Kidney glomerular epithelial cell (primary cell): ENCODE data around the gene GRN.
"Not testable (repeated sequence)": the region's sequence is repeated elsewhere in the genome, so short reads cannot be mapped to it uniquely, and the experiment has no call there.

Experiments
- DNase-seq: peaks from one replicate; lab custom pipeline; 2025; lab: John Stamatoyannopoulos, UW

The GRN gene

GRCh38 chr17:44361292-44362260, 16.5 kb downstream of the GRN start:
- no peak for DNase-seq

DNA sequence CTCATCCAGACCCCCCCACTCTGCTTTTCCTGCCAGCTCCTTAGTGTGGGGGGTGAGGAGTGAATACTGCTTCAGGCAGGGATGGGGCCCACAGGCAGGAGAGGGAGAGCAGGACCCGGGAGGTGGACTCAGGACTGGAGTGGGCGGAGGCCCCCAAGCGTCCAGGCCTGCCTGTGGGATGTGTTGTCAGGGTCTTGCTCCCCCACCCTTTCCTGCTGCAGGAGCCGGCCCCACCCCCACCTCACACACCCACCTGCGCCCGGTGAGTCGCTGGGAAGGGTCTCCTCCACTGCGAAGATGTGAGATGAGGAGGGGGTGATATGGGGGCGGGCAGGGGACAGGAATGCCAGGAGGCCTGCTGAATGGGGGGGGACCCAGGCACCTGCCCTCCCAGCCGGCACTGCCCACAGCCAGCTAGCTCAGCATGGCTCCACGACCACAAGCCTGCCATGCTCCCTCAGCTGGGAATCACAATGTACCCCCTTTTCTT, 17.4 kb downstream of the GRN start:
- no peak for DNase-seq

GRCh38 chr17:44362949-44363612, 18.0 kb downstream of the GRN start:
- no peak for DNase-seq

DNA sequence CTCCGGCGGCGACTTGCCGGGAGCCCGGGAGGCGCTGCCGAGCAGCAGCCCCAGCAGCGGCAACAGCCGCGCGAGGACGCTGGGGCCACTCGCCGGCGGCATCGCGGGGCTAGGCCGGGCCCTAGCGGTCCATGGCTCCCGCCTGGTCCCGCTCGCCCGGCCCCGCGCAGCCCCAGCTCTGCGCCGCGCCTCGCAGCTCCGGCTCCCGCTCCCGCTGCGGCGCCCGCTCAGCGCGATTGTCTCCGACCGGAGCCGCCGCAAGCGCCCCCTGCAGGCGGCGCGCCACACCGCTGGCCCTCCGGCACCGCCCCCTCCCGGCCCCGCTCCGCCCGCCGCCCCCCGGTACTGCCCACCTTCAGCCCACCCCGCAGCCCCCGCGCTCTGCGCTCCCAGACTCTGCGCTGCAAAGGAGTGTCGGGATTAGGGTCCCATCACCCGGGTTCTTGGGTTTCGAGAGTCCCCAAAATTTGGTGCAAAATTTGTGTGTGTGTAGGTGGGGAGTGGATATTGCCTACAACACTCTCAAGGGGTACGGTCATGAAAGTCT, 18.6 kb downstream of the GRN start, which contains the start of gene FAM171A2:
Gene FAM171A2, minus strand, starts transcription at position 241 of the 547 bp plus-strand sequence. Its CDS starts 139 bp downstream, at position 102.
- DNase-seq, result peak; percentile 43

GRCh38 chr17:44365051-44365450, 19.9 kb downstream of the GRN start:
- DNase-seq, result not testable (repeated sequence)

- no peak for DNase-seq
These were observed 22.3 kb downstream of the GRN start for GRCh38 chr17:44367231-44367979.

- DNase-seq, result not testable (repeated sequence)
These were observed 23.5 kb downstream of the GRN start for GRCh38 chr17:44368391-44369243.

DNA sequence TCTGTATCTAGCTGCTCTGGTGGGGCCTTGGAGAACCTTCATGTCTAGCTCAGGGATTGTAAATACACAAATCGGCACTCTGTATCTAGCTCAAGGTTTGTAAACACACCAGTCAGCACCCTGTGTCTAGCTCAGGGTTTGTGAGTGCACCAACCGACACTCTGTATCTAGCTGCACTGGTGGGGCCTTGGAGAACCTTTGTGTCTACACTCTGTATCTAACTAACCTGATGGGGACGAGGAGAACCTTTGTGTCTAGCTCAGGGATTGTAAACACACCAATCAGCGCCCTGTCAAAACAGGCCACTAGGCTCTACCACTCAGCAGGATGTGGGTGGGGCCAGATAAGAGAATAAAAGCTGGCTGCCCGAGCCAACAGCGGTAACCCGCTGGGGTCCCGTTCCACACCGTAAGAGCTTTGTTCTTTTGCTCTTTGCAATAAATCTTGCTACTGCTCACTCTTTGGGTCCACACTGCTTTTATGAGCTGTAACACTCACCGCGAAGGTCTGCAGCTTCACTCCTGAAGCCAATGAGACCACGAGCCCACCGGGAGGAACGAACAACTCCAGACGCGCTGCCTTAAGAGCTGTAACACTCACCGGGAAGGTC, 24.4 kb downstream of the GRN start:
- not testable (repeated sequence) for DNase-seq

DNA sequence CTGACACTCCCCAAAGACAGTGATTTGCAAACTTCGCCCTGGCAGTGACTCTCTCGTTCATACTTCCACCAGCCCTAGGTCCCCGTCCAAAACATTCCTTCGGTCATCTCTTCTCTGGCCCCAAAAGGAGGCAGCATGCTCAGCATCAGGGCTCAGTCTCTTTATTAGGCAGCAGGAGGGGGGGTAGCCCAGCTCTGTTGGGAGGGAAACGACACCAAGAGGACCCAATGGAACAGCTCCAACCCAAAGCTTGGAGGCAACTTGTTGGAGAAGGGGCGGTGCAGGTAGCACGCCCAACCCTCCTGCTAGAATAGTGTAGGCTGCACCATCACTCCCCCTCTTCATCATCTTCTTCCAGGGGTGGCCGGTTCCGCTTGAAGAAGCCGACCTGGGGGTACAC, 26.9 kb downstream of the GRN start:
- DNase-seq, result no peak

DNA sequence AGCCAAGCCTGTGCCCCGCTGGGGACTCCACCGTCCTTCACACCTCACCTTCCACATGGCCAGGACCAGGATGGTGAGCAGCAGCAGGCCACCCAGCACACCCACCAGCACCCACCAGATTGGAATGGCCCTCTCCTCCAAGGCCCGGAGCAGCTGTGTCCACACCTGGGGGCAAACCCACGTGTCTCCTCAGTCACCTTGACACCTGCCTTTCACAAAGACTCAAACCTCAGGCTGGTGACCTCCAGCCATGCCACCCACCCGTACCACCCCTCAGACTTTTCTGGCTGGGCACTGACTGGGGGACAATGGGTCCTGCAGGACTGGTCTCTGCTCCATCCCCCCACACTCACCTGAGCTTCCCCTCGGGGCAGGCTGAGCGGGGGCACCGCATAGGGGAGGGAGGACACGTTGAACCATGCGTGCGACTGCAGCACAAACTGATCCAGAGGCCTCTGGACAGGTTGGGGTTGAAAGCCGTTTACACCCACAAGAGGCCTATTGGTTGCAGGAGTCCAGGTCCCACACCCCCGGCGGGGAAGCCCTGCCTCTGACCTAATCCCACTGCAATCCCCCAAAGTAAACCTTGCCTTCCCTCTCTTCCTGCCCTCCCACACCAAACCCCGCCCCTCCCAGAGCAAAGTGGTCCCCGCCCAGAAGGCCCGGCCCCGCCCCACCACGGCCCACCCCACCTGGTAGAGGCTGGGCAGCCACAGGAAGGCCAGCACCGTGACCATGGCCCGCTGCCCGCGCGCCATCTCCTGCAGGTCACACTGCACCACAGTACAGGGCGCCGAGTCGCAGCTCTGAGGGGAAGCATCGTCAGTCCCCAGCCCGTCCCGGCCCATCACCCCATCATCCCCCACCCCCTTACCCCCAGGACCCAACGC, 29.4 kb downstream of the GRN start:
- no peak for DNase-seq

- DNase-seq, result no peak
These were observed 30.3 kb downstream of the GRN start for GRCh38 chr17:44375196-44376017.

DNA sequence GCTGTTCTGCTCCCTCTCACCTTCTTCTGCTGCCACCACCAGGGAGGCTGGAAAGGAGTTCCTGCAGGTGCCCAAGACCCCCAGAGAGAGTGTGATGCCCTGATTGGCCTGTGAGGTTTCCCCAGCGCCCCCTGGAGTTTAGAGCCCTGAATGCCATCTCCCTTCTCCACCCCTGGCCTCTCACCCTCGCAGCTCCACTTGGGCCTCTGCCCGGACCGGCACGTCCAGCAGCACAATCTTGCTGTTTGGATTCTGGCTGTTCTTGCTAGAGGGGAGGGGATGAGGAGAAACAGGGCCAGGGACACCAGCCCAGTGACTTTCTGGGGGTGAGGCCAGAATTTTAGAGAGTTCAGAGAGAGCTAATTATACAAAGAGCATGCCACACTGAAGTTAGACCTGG, 31.0 kb downstream of the GRN start:
- no peak for DNase-seq

- no peak for DNase-seq
These were observed 31.7 kb downstream of the GRN start for GRCh38 chr17:44376779-44377178.

DNA sequence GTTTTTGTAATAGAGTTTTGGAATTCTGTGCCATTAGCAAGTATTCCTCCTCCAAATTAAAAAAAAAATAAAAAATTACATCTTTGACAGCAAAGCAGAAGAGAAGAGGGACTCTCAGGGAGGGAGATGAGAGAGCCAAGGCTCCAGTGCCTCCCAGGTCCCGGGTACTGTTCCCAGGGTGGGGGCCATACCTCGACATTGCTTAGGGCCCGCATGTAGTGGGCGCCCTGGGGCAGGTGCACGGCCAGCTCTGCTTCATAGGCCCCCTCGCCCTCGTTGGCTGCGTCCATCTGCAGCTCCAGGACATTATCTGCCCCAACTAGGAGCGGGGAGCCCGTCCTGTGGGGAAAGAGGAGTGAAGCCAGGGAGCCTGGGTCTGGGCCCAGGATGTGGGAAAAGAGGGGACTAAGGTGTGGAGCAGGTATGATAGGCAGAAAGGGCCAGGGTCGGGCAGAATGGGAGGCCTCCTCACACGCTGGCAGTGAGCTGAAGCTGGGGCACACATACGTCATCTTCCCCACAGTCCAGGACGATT, 33.1 kb downstream of the GRN start:
- DNase-seq, result no peak

GRCh38 chr17:44379887-44380286, 34.8 kb downstream of the GRN start:
- DNase-seq, result no peak

- DNase-seq, result no peak
These were observed 35.7 kb downstream of the GRN start for GRCh38 chr17:44380767-44381166.

DNA sequence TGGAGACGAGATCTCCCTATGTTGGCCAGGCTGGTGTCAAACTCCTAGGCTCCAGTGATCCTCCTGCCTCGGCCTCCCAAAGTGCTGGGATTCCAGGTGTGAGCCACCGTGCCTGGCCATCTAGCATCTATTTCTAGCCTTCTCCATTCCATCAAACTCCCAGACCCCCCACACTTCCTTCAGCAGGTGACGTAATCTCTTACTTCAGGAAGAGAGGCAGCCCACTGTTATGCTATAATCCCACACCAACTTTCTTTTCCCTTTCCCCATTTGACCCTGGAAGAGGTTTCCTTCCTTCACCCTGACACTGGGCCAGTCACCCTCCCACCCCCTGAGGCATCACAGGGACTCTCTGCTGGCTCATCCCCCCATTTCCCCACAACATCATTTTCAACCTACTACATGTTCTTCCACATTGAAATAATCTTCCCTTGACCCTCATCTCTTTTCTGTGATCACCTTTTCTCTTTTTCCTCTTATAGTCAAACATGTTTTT, 36.8 kb downstream of the GRN start:
- no peak for DNase-seq

GRCh38 chr17:44382917-44383316, 37.8 kb downstream of the GRN start:
- no peak for DNase-seq
